A673 (cell line): ENCODE data around the gene SRD5A1.

Experiments
- CTCF ChIP-seq: fragments of 300-800, 200-600 bp; sonication (generic); conservative IDR thresholded peaks from 2 replicates; pipeline ENCODE4 v1.5.1; 2017; ENCODE audit warnings: low read depth, mild to moderate bottlenecking, antibody characterized with exemption, low read length, moderate library complexity, mixed read lengths
- EZH2 ChIP-seq: fragments of 200-600 bp; sonication (generic); IDR thresholded peaks from 2 replicates; pipeline ENCODE4 v1.6.1; 2017; ENCODE audit warnings: borderline replicate concordance, low read depth, mild to moderate bottlenecking, mixed read lengths, antibody characterized with exemption, low read length; ENCODE audit not compliant: poor library complexity, severe bottlenecking

DNA sequence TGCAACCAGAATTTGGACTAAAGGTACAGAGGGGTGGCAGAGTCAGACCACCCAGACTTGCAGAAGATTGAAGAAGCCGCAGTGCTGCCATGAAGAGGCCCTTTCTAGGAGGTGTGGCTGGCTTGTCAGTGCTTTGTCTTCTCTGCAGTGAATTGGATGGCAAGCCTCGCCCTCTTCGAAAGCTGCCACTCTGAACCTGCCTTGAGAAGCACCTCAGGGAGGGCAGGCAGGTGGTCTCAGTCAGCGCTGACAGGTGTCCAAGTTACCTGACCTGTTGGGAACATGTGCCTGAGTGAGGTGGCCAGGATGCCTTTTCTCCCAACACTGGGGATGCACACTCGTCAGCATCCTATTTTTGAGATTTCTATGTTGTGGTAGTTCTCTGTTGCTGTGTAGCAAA is 86.2 kb downstream of the SRD5A1 start:
- TF ChIP-seq EZH2 (no peak), CTCF (no peak)
